ENCODE results near the gene VPREB3. TPM values are rescaled to one million over a fixed set of nuclear protein-coding genes. Genes with fewer than 3 reads are reported as not detected.

The VPREB3 gene
- polyA plus RNA-seq, 1 of the 3 experiments (the other 2 are of a cell fraction): not detected

GRCh38 chr22:23718371-23719165 lies 35.7 kb downstream of the VPREB3 start:
- CTCF ChIA-PET: interaction anchor here (0.7 to 2.2 kb wide), 2 partner anchors 131 to 361 kb away, joined by 3 to 7 read pairs; no protein-coding TSS in a partner anchor
- WGBS (ENCODE audit: low lambda C conversion rate): 89% methylated on average over 17 of the region's 17 CpGs
- Histone ChIP-seq H3K4me1 (ENCODE audit: control insufficient read depth in 1 of 2, insufficient read depth in 2 of 2, low read depth in 1 of 2, low read length in 1 of 2) (peaks cover 0 to 6% of the 10 kb centered on the region in 2 experiments; a peak in 1 of 4 replicates), H3K36me3 (replicated peaks in 1 of 2; ENCODE audit: control insufficient read depth in 1 of 2, insufficient read depth in 2 of 2, low read length in 1 of 2) (peaks cover 2% of the 10 kb centered on the region in 2 experiments), H3K4me2 (no peak overlapping the region), H3F3A (replicated peaks; ENCODE audit: insufficient read depth) (no peaks in the 10 kb centered on the region), H3K79me2 (ENCODE audit: insufficient read depth) (peaks cover 17% of the 10 kb centered on the region), H3K27ac (ENCODE audit: low read depth in 2 of 2, low read length in 1 of 2) (no peak overlapping the region), H4K20me1 (ENCODE audit: insufficient read depth) (no peaks in the 10 kb centered on the region), H3K27me3 (ENCODE audit: insufficient read depth) (no peaks in the 10 kb centered on the region), H3K9me3 (no peaks in the 10 kb centered on the region), H3K9me2 (no peaks in the 10 kb centered on the region), H2AFZ (ENCODE audit: low read depth) (no peak overlapping the region), H3K9ac (no peak overlapping the region), H3K4me3 (ENCODE audit: low read depth in 2 of 2, low read length in 1 of 2) (no peak overlapping the region)
- POLR2A ChIA-PET: interaction anchor here (0.7 kb wide), 1 partner anchor 102 kb away, joined by 5 read pairs; no protein-coding TSS in a partner anchor
- no peak for DNase-seq
- TF ChIP-seq GATA2 (CRISPR knock-in tag; IDR thresholded peaks at IDR 0.05) (no peak), SMC3 (IDR thresholded peaks at IDR 0.05; ENCODE audit: low read depth, low read length) (no peak), MXI1 (IDR thresholded peaks at IDR 0.05; ENCODE audit: low read depth, low read length) (no peak), NFIC (IDR thresholded peaks at IDR 0.05; ENCODE audit: borderline replicate concordance) (0 out of 2 replicates have a peak, but pooled peaks have one; percentile 10), NRF1 (IDR thresholded peaks at IDR 0.05; ENCODE audit: low read depth, low read length) (no peak)

- Histone ChIP-seq H3K27ac (ENCODE audit: low read depth in 2 of 2, low read length in 1 of 2) (peak overlapping the region; percentile 45 to 46; a peak in 2 of 4 replicates), H2AFZ (ENCODE audit: low read depth) (peak overlapping the region; percentile 96), H4K20me1 (ENCODE audit: insufficient read depth) (no peaks in the 10 kb centered on the region), H3K4me2 (peak overlapping the region; percentile 86), H3K36me3 (replicated peaks in 1 of 2; ENCODE audit: control insufficient read depth in 1 of 2, insufficient read depth in 2 of 2, low read length in 1 of 2) (peaks cover 6 to 7% of the 10 kb centered on the region in 2 experiments), H3K4me3 (ENCODE audit: low read depth in 2 of 2, low read length in 1 of 2) (peak overlapping the region; percentile 65 to 84), H3K9me3 (no peaks in the 10 kb centered on the region), H3K79me2 (ENCODE audit: insufficient read depth) (peaks cover 17% of the 10 kb centered on the region), H3K4me1 (ENCODE audit: control insufficient read depth in 1 of 2, insufficient read depth in 2 of 2, low read depth in 1 of 2, low read length in 1 of 2) (peaks cover 0 to 6% of the 10 kb centered on the region in 2 experiments; a peak in 1 of 4 replicates), H3F3A (replicated peaks; ENCODE audit: insufficient read depth) (no peaks in the 10 kb centered on the region), H3K9me2 (no peaks in the 10 kb centered on the region), H3K27me3 (ENCODE audit: insufficient read depth) (no peaks in the 10 kb centered on the region), H3K9ac (peak overlapping the region; percentile 84)
- ChIA-PET POLR2A (no interaction called here), CTCF (interaction anchor here (1.0 to 2.2 kb wide), 4 partner anchors 14 to 132 kb away, joined by 5 to 11 read pairs (median 6); partner anchors contain the start of gene CHCHD10)
- peak; percentile 96 for DNase-seq
- TF ChIP-seq RAD21 (IDR thresholded peaks at IDR 0.05; ENCODE audit: low read length): no peak
- peak; percentile 70 for TF ChIP-seq NRF1 (IDR thresholded peaks at IDR 0.05; ENCODE audit: low read depth, low read length)
- 0 out of 2 replicates have a peak, but pooled peaks have one; percentile 13 for TF ChIP-seq SMC3 (IDR thresholded peaks at IDR 0.05; ENCODE audit: low read depth, low read length)
- TF ChIP-seq FOSL2 (IDR thresholded peaks at IDR 0.05; ENCODE audit: borderline replicate concordance, low read depth): no peak
- peak; percentile 94 for TF ChIP-seq USF1 (IDR thresholded peaks at IDR 0.05; ENCODE audit: borderline replicate concordance, low read depth)
- peak; percentile 99 for TF ChIP-seq YY1 (IDR thresholded peaks at IDR 0.05; ENCODE audit: low read depth)
- TF ChIP-seq ZBTB33 (IDR thresholded peaks at IDR 0.05; ENCODE audit: borderline replicate concordance, low read depth): peak; percentile 80; the same call in 1 of the 2 replicates
- TF ChIP-seq EZH2phosphoT487 (IDR thresholded peaks at IDR 0.05; ENCODE audit: borderline replicate concordance, low read depth): no peak
- no peak for TF ChIP-seq NFIC (IDR thresholded peaks at IDR 0.05; ENCODE audit: borderline replicate concordance)
- peak; percentile 72; the same call in 1 of the 2 replicates for TF ChIP-seq SIN3A (IDR thresholded peaks at IDR 0.05; ENCODE audit: borderline replicate concordance, low read depth, low read length)
- peak; percentile 83; the same call in 1 of the 2 replicates for TF ChIP-seq MAX (IDR thresholded peaks at IDR 0.05; ENCODE audit: low read depth)
- peak; percentile 70 for TF ChIP-seq MXI1 (IDR thresholded peaks at IDR 0.05; ENCODE audit: low read depth, low read length)
- peak; percentile 87 for TF ChIP-seq POLR2AphosphoS5 (IDR thresholded peaks at IDR 0.05; ENCODE audit: low read depth, low read length)
- TF ChIP-seq ELF1 (IDR thresholded peaks at IDR 0.05): 0 out of 2 replicates have a peak, but pooled peaks have one; percentile 37
- no peak for TF ChIP-seq CTCF (IDR thresholded peaks at IDR 0.05)
- 6% methylated on average over 22 of the region's 84 CpGs for WGBS (ENCODE audit: low lambda C conversion rate)
These were observed 37.1 kb downstream of the VPREB3 start for GRCh38 chr22:23716811-23717801.
